Neural cell (in vitro differentiated cells): ENCODE results near the gene CUL2.

ENCODE experiments used
- EZH2 ChIP-seq: fragments of 200-600, 300-800 bp; shearing (Covaris generic), sonication (generic); IDR thresholded peaks from 2 replicates; pipeline ENCODE4 v1.6.1; 2014; ENCODE audit warnings: antibody characterized with exemption, low read length, borderline replicate concordance, mild to moderate bottlenecking; ENCODE audit not compliant: insufficient read depth, poor library complexity, severe bottlenecking
- TF ChIP-seq, protein P1 (sequence below): fragments of 450-650 bp; IDR thresholded peaks from 2 replicates; pipeline ENCODE4 v1.5.1; 2014; ENCODE audit warnings: antibody characterized with exemption, mild to moderate bottlenecking, moderate library complexity; ENCODE audit not compliant: poor library complexity, severe bottlenecking

DNA sequence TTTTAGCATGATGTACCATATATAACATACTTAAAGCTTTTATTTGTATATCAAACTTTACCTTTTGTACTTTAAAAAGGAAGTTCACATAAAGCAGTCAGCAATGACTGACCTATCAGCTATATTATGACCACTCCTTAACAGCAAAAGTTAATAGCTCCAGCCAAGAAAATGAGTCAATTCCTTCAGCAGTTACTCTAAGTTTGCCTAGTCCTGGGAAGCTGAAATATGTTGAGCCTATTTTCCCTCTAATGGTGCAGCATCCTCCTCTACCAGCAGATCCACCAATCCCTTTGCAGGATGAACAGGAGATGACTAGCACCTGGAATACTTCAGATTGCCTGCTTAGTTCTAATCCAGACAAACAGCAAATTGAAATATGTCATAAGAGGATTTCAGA is 64.2 kb downstream of the CUL2 start:
- TF ChIP-seq, protein P1, sequence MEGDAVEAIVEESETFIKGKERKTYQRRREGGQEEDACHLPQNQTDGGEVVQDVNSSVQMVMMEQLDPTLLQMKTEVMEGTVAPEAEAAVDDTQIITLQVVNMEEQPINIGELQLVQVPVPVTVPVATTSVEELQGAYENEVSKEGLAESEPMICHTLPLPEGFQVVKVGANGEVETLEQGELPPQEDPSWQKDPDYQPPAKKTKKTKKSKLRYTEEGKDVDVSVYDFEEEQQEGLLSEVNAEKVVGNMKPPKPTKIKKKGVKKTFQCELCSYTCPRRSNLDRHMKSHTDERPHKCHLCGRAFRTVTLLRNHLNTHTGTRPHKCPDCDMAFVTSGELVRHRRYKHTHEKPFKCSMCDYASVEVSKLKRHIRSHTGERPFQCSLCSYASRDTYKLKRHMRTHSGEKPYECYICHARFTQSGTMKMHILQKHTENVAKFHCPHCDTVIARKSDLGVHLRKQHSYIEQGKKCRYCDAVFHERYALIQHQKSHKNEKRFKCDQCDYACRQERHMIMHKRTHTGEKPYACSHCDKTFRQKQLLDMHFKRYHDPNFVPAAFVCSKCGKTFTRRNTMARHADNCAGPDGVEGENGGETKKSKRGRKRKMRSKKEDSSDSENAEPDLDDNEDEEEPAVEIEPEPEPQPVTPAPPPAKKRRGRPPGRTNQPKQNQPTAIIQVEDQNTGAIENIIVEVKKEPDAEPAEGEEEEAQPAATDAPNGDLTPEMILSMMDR: no peak
- no peak for TF ChIP-seq EZH2
